ENCODE data around the gene LAMTOR1. TPM values are rescaled to one million over a fixed set of nuclear protein-coding genes. Genes with fewer than 3 reads are reported as not detected.

The LAMTOR1 gene
- total and polyA plus RNA-seq, 2 of the 8 experiments (the other 6 are each of a cell fraction or from before 2014, with no cell fraction given) = 82.1 to 160 TPM

DNA sequence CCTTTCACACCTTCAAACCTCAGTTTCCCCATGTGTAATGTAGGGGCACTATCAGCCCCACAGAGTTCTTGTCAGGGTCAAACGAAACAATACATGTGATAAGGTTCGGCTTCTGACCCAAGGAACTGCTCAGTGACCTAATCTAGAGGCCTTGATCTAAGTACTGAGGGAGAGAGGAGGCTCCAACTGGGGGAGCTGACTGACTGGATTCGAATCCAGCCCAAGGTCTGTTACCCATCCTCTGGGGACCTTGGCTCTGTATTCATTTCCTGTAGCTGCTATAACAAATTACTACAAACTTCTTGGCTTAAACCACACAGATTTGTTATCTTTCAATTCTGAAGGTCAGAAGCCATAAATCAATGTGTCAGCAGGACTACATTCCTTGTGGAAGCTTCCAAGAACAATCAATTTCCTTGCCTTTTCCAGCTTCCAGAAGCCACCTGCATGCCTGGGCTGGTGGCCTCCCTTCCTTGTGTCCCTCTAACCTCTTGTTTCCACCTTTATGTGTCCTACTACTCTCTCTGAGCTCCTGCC, 20.1 kb upstream of the LAMTOR1 start:
- Histone ChIP-seq H3K18ac (ENCODE audit: extremely low read depth, low read length) (no peak overlapping the region), H3K23ac (ENCODE audit: insufficient read length) (no peak overlapping the region), H3K4me2 (ENCODE audit: insufficient read depth in 1 of 2, low read depth in 2 of 2, low read length in 2 of 2) (no peak overlapping the region), H4K91ac (replicated peaks; ENCODE audit: insufficient read length, low read length) (no peak overlapping the region), H4K20me1 (replicated peaks in 1 of 2; ENCODE audit: control insufficient read depth in 1 of 2, insufficient read depth in 2 of 2, low read length in 2 of 2) (no peaks in the 10 kb centered on the region), H3K23me2 (ENCODE audit: low read depth, low read length) (no peaks in the 10 kb centered on the region), H3K27me3 (replicated peaks in 1 of 4; ENCODE audit: control insufficient read depth in 3 of 4, extremely low read depth in 1 of 4, insufficient read depth in 3 of 4, low read length in 3 of 4) (peaks cover 0 to 6% (median 0%) of the 10 kb centered on the region in 4 experiments; a peak in 2 of 7 replicates), H2BK5ac (ENCODE audit: low read depth, low read length) (no peak overlapping the region), H3K27ac (ENCODE audit: low read depth, low read length) (no peak overlapping the region), H2AFZ (ENCODE audit: low read length) (no peak overlapping the region), H3K56ac (replicated peaks; ENCODE audit: insufficient read length, low read depth, low read length) (no peak overlapping the region), H3K36me3 (ENCODE audit: control insufficient read depth in 2 of 4, insufficient read depth in 4 of 4, low read length in 3 of 4) (no peaks in the 10 kb centered on the region), H3K9ac (replicated peaks in 1 of 4; ENCODE audit: extremely low read depth in 1 of 4, low read depth in 3 of 4, low read length in 3 of 4) (no peak overlapping the region), H3K4ac (replicated peaks; ENCODE audit: insufficient read length, low read depth, low read length) (no peak overlapping the region), H3K14ac (ENCODE audit: insufficient read length) (no peak overlapping the region), H2BK15ac (ENCODE audit: low read length) (no peak overlapping the region), H3K4me3 (ENCODE audit: extremely low read depth in 1 of 4, insufficient read depth in 2 of 4, low read depth in 3 of 4, low read length in 4 of 4) (no peak overlapping the region), H2BK12ac (ENCODE audit: low read depth, low read length) (no peak overlapping the region), H3K79me2 (ENCODE audit: control insufficient read depth in 1 of 2, insufficient read depth in 2 of 2, low read length in 2 of 2) (no peaks in the 10 kb centered on the region), H2BK120ac (replicated peaks; ENCODE audit: low read depth, low read length) (no peak overlapping the region), H3K79me1 (ENCODE audit: low read depth, low read length) (no peaks in the 10 kb centered on the region), H2AK5ac (ENCODE audit: low read depth, low read length) (no peak overlapping the region), H4K8ac (ENCODE audit: extremely low read depth, insufficient read depth, low read length) (no peak overlapping the region), H3K4me1 (replicated peaks in 1 of 4; ENCODE audit: control insufficient read depth in 3 of 4, insufficient read depth in 4 of 4, low read length in 3 of 4) (no peaks in the 10 kb centered on the region), H3K9me3 (ENCODE audit: insufficient read depth in 2 of 2, low read depth in 1 of 2, low read length in 1 of 2) (peaks cover 3 to 5% of the 10 kb centered on the region in 2 experiments), H4K5ac (ENCODE audit: insufficient read length, low read depth, low read length) (no peak overlapping the region), H2BK20ac (ENCODE audit: low read length) (no peak overlapping the region)
- ChIA-PET POLR2A (ENCODE audit: partially characterized antibody) (interaction anchor here (0.9 kb wide), 1 partner anchor 11 kb away, joined by 4 read pairs; the partner anchor contains the start of gene ANAPC15), CTCF (ENCODE audit: partially characterized antibody) (interaction anchor here (0.9 to 4.8 kb wide), 2 partner anchors 10 to 21 kb away, joined by 3 to 22 read pairs; no protein-coding TSS in a partner anchor)
- no peak for FAIRE-seq
- no peak for TF ChIP-seq ZNF274 (IDR thresholded peaks at IDR 0.05; ENCODE audit: borderline replicate concordance, extremely low read depth, low read length)
- TF ChIP-seq TBP (IDR thresholded peaks at IDR 0.05; ENCODE audit: low read depth, low read length) = no peak
- TF ChIP-seq HDAC6 (IDR thresholded peaks at IDR 0.05; ENCODE audit: low read depth, low read length) = no peak
- no peak for TF ChIP-seq POLR2A (IDR thresholded peaks at IDR 0.05; ENCODE audit: control extremely low read depth in 1 of 2, low read depth in 2 of 2, low read length in 2 of 2)
- no peak for TF ChIP-seq PHF8 (conservative IDR thresholded peaks at IDR 0.05; ENCODE audit: low read depth, low read length)
- no peak for TF ChIP-seq SAP30 (IDR thresholded peaks at IDR 0.05; ENCODE audit: insufficient read depth, insufficient replicate concordance, low read length)
- no peak for TF ChIP-seq RAD21 (IDR thresholded peaks at IDR 0.05 in 1 of 2, conservative IDR thresholded peaks at IDR 0.05 in 1 of 2; ENCODE audit: low read depth in 2 of 2, low read length in 2 of 2)
- TF ChIP-seq YY1 (IDR thresholded peaks at IDR 0.05; ENCODE audit: low read depth, low read length) = no peak
- TF ChIP-seq, protein P1, sequence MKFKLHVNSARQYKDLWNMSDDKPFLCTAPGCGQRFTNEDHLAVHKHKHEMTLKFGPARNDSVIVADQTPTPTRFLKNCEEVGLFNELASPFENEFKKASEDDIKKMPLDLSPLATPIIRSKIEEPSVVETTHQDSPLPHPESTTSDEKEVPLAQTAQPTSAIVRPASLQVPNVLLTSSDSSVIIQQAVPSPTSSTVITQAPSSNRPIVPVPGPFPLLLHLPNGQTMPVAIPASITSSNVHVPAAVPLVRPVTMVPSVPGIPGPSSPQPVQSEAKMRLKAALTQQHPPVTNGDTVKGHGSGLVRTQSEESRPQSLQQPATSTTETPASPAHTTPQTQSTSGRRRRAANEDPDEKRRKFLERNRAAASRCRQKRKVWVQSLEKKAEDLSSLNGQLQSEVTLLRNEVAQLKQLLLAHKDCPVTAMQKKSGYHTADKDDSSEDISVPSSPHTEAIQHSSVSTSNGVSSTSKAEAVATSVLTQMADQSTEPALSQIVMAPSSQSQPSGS (IDR thresholded peaks at IDR 0.05; ENCODE audit: low read length) = no peak
- no peak for TF ChIP-seq JUND (IDR thresholded peaks at IDR 0.05; ENCODE audit: low read length)
- WGBS, 2 experiments (ENCODE audit: extremely low coverage in 1 of 2, insufficient coverage in 1 of 2, insufficient read length in 1 of 2, insufficient replicate concordance in 2 of 2, low coverage in 1 of 2, low lambda C conversion rate in 2 of 2, missing lambda C conversion rate in 1 of 2) = 84% methylated on average over 3 of the region's 3 CpGs; no CpG with 5 or more reads in 1 of the 2 experiments
- DNase-seq (ENCODE audit: low read depth in 1 of 2, low spot score in 2 of 2) = no peak
